ENCODE results near the gene RERE.

RERE gene

DNA sequence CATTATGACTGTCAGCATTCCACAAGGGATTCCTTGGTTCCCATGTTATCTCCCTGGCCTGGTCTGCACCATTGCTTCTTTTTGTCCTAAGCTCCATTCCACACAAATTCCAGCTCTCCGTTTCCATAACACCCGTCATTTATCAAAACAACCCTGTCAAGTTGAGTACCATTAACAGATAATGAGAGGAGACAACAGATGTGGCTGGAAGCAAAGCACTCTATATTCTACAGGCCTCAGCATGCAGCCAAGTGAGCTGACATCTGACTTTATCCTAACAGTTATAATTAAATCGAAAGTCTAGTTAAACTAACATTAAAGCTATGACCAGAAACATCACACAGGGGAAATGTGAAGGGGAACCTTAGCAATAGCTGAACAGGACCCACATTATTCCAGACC is 110.4 kb downstream of the RERE start (continued):
- TF ChIP-seq, protein P1, sequence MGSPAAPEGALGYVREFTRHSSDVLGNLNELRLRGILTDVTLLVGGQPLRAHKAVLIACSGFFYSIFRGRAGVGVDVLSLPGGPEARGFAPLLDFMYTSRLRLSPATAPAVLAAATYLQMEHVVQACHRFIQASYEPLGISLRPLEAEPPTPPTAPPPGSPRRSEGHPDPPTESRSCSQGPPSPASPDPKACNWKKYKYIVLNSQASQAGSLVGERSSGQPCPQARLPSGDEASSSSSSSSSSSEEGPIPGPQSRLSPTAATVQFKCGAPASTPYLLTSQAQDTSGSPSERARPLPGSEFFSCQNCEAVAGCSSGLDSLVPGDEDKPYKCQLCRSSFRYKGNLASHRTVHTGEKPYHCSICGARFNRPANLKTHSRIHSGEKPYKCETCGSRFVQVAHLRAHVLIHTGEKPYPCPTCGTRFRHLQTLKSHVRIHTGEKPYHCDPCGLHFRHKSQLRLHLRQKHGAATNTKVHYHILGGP (tag by site-specific recombination; IDR thresholded peaks at IDR 0.05): no peak
- TF ChIP-seq SP7 (tag by site-specific recombination; IDR thresholded peaks at IDR 0.05) (peak; percentile 99), ZBTB48 (tag by site-specific recombination; IDR thresholded peaks at IDR 0.05) (no peak), ZNF548 (tag by site-specific recombination; IDR thresholded peaks at IDR 0.05) (no peak), FEZF1 (tag by site-specific recombination; IDR thresholded peaks at IDR 0.05) (peak; percentile 93), MZF1 (tag by site-specific recombination; IDR thresholded peaks at IDR 0.05; ENCODE audit: borderline replicate concordance) (peak; percentile 21; the same call in 1 of the 2 replicates), BCL11B (tag by site-specific recombination; IDR thresholded peaks at IDR 0.05; ENCODE audit: low read depth) (peak; percentile 65; the same call in 1 of the 2 replicates), ZNF221 (tag by site-specific recombination; IDR thresholded peaks at IDR 0.05; ENCODE audit: borderline replicate concordance) (no peak), ZNF24 (tag by site-specific recombination; IDR thresholded peaks at IDR 0.05) (peak; percentile 90), GLI2 (tag by site-specific recombination; IDR thresholded peaks at IDR 0.05; ENCODE audit: borderline replicate concordance, low read depth) (peak; percentile 81), ZNF426 (tag by site-specific recombination; IDR thresholded peaks at IDR 0.05) (no peak), KLF7 (tag by site-specific recombination; IDR thresholded peaks at IDR 0.05; ENCODE audit: borderline replicate concordance) (peak; percentile 74; the same call in 1 of the 2 replicates), ZNF530 (tag by site-specific recombination; IDR thresholded peaks at IDR 0.05; ENCODE audit: low read depth) (no peak), PRDM1 (tag by site-specific recombination; IDR thresholded peaks at IDR 0.05) (peak; percentile 69), ZNF2 (tag by site-specific recombination; IDR thresholded peaks at IDR 0.05) (peak; percentile 90), ZNF37A (tag by site-specific recombination; IDR thresholded peaks at IDR 0.05) (no peak), ZNF239 (tag by site-specific recombination; IDR thresholded peaks at IDR 0.05) (no peak), ZBTB1 (tag by site-specific recombination; IDR thresholded peaks at IDR 0.05) (0 out of 2 replicates have a peak, but pooled peaks have one; percentile 52), ZNF155 (tag by site-specific recombination; IDR thresholded peaks at IDR 0.05) (no peak)
- TF ChIP-seq, protein P2, sequence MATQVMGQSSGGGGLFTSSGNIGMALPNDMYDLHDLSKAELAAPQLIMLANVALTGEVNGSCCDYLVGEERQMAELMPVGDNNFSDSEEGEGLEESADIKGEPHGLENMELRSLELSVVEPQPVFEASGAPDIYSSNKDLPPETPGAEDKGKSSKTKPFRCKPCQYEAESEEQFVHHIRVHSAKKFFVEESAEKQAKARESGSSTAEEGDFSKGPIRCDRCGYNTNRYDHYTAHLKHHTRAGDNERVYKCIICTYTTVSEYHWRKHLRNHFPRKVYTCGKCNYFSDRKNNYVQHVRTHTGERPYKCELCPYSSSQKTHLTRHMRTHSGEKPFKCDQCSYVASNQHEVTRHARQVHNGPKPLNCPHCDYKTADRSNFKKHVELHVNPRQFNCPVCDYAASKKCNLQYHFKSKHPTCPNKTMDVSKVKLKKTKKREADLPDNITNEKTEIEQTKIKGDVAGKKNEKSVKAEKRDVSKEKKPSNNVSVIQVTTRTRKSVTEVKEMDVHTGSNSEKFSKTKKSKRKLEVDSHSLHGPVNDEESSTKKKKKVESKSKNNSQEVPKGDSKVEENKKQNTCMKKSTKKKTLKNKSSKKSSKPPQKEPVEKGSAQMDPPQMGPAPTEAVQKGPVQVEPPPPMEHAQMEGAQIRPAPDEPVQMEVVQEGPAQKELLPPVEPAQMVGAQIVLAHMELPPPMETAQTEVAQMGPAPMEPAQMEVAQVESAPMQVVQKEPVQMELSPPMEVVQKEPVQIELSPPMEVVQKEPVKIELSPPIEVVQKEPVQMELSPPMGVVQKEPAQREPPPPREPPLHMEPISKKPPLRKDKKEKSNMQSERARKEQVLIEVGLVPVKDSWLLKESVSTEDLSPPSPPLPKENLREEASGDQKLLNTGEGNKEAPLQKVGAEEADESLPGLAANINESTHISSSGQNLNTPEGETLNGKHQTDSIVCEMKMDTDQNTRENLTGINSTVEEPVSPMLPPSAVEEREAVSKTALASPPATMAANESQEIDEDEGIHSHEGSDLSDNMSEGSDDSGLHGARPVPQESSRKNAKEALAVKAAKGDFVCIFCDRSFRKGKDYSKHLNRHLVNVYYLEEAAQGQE (tag by site-specific recombination; IDR thresholded peaks at IDR 0.05): no peak
- TF ChIP-seq, protein P3, sequence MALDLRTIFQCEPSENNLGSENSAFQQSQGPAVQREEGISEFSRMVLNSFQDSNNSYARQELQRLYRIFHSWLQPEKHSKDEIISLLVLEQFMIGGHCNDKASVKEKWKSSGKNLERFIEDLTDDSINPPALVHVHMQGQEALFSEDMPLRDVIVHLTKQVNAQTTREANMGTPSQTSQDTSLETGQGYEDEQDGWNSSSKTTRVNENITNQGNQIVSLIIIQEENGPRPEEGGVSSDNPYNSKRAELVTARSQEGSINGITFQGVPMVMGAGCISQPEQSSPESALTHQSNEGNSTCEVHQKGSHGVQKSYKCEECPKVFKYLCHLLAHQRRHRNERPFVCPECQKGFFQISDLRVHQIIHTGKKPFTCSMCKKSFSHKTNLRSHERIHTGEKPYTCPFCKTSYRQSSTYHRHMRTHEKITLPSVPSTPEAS (tag by site-specific recombination; IDR thresholded peaks at IDR 0.05): peak; percentile 11; the same call in 1 of the 2 replicates
- TF ChIP-seq, protein P4, sequence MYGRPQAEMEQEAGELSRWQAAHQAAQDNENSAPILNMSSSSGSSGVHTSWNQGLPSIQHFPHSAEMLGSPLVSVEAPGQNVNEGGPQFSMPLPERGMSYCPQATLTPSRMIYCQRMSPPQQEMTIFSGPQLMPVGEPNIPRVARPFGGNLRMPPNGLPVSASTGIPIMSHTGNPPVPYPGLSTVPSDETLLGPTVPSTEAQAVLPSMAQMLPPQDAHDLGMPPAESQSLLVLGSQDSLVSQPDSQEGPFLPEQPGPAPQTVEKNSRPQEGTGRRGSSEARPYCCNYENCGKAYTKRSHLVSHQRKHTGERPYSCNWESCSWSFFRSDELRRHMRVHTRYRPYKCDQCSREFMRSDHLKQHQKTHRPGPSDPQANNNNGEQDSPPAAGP (tag by site-specific recombination; IDR thresholded peaks at IDR 0.05): 0 out of 2 replicates have a peak, but pooled peaks have one; percentile 54
- TF ChIP-seq, protein P5, sequence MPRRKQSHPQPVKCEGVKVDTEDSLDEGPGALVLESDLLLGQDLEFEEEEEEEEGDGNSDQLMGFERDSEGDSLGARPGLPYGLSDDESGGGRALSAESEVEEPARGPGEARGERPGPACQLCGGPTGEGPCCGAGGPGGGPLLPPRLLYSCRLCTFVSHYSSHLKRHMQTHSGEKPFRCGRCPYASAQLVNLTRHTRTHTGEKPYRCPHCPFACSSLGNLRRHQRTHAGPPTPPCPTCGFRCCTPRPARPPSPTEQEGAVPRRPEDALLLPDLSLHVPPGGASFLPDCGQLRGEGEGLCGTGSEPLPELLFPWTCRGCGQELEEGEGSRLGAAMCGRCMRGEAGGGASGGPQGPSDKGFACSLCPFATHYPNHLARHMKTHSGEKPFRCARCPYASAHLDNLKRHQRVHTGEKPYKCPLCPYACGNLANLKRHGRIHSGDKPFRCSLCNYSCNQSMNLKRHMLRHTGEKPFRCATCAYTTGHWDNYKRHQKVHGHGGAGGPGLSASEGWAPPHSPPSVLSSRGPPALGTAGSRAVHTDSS (tag by site-specific recombination; IDR thresholded peaks at IDR 0.05): no peak
- TF ChIP-seq, protein P6, sequence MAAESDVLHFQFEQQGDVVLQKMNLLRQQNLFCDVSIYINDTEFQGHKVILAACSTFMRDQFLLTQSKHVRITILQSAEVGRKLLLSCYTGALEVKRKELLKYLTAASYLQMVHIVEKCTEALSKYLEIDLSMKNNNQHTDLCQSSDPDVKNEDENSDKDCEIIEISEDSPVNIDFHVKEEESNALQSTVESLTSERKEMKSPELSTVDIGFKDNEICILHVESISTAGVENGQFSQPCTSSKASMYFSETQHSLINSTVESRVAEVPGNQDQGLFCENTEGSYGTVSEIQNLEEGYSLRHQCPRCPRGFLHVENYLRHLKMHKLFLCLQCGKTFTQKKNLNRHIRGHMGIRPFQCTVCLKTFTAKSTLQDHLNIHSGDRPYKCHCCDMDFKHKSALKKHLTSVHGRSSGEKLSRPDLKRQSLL (tag by site-specific recombination; IDR thresholded peaks at IDR 0.05): peak; percentile 53
- TF ChIP-seq, protein P7, sequence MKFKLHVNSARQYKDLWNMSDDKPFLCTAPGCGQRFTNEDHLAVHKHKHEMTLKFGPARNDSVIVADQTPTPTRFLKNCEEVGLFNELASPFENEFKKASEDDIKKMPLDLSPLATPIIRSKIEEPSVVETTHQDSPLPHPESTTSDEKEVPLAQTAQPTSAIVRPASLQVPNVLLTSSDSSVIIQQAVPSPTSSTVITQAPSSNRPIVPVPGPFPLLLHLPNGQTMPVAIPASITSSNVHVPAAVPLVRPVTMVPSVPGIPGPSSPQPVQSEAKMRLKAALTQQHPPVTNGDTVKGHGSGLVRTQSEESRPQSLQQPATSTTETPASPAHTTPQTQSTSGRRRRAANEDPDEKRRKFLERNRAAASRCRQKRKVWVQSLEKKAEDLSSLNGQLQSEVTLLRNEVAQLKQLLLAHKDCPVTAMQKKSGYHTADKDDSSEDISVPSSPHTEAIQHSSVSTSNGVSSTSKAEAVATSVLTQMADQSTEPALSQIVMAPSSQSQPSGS (tag by site-specific recombination; IDR thresholded peaks at IDR 0.05; ENCODE audit: low read depth): no peak

Data from HEK293 (cell line).